Measurements from ENCODE around the gene NKAIN2.
"Not testable (repeated sequence)": the region's sequence is repeated elsewhere in the genome, so short reads cannot be mapped to it uniquely, and the experiment has no call there.

The NKAIN2 gene

DNA sequence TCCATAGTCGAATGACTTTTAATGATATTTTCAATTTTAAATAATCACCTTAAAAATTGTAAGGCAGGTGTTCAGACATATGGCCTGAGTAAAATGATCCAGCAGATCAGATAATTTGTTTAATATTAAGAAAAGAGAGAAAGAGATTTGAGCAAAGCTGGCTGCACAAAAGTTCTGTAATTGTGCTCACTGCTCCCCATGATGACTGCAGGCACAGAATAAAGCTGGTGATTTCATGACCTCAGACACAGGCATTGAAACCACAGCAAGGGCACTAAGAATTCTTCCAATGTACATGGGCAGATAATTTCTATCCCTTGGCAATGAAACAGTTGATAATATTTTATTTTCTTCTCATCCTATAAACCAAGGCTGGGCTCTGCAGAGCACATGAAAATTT lies 553.1 kb downstream of the NKAIN2 start:
- no peak for DNase-seq

DNA sequence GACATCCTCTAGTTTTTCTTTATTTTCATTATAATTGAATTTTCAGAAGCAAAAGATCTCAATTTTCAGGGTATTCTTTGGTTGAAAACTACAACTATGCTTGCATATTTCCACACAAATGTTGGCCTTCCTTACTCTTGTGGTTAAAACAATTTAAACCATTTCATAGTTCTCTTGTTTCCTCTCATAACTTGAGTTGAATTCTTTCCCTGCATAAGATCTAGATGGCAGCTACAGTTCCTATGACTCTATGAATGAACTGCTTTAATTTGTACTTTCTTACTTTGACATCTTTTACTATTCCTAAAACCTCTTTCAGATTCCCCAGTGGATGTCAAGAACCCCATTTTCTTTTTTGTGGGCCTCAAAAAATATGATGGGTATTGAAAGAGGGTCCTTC lies 564.5 kb downstream of the NKAIN2 start:
- no peak for DNase-seq

DNA sequence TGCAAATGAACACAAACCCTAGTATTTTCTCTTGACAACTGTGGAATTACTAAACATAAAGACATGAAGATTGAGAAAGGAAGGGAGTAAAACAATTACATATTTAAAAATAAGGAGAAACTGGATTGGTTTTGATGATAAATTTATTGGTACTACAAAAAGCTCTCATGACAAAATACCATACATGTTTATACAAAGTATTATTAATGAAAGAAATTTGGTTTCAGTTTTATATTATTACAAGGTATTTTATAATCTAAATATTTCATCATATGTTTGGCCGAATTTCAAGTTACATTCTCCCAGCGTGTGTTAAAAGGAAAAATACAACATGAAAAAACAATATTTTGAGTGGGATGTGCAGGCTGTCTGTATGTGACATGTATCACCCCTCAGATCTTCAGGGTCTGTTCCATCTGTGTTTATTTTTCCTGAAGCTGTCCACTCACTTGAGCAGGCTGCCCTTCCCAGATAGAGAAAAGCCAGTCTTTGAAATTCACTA lies 568.4 kb downstream of the NKAIN2 start:
- DNase-seq: no peak

DNA sequence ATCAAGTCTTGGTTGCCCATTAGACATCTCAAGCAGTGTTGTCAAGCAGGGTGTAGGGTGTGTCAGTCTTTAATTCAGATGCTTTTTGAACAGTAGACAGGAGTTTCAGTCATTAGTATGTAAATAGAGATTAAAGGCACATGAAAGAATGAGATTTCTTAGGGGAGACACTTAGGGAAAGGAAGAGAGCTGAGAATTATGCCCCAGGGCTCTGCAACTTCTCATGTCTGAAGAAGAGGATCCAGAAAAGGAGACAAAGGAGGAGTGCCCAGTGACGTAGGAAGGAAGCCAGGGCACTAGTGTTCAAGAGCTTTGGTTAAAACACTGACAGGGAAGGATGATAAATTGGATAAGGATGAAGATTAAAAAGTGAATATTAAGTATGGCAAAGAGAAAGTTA lies 569.7 kb downstream of the NKAIN2 start:
- no peak for DNase-seq

DNA sequence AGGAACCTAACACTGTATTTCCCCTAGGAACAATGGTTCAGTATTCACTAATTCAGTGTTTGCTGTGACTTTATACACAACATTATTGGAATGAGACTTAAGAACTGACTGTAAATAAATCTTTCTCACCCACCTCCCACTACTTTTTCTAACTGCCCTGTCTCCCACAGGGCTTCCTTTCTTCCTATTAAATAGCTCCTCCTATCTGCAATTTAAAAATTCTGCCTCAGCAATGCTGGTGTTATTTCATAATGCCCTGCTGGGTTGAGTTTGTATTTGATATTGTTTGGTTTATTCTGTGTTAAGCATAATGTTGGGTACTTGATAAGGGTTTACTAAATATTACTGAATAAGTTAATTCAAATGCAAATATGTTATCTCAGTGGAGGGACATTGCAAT lies 585.5 kb downstream of the NKAIN2 start:
- DNase-seq: no peak

DNA sequence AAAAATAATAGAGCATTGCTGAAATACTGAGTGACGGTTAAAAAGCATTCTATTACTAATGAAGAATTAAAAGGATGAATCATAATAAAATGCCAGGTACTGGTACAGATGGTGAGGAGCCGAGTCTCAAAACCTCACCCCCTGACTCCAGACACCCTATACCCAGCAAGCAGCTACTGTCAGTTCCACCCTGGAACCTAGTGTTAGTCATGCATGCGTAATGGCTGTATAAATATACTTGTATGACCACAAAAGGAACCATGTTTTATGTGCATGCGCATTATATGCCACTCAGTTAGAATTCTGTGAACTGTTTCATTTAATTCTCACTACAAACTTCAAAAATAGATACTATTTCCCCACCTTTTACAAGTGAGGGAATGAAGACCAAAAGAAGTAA lies 589.9 kb downstream of the NKAIN2 start:
- DNase-seq: no peak

DNA sequence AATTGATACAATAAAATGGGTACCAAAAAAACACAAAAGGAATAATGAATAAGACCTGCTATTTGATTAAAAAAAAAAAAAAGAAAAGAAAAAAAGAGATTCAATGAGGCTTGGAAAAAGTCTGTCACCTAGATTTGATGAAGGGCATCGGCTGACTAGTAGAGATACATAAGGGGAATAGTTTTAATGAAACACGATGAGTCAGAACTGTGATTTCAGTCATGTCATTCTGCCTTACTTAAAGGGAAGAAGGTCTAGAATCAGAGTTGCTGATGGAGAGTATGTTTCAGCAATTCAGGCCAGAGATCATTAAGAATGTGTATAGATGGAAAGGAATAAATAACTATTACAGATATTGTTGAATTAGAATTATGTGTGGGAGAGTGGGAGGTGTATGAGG lies 592.7 kb downstream of the NKAIN2 start:
- no peak for DNase-seq

DNA sequence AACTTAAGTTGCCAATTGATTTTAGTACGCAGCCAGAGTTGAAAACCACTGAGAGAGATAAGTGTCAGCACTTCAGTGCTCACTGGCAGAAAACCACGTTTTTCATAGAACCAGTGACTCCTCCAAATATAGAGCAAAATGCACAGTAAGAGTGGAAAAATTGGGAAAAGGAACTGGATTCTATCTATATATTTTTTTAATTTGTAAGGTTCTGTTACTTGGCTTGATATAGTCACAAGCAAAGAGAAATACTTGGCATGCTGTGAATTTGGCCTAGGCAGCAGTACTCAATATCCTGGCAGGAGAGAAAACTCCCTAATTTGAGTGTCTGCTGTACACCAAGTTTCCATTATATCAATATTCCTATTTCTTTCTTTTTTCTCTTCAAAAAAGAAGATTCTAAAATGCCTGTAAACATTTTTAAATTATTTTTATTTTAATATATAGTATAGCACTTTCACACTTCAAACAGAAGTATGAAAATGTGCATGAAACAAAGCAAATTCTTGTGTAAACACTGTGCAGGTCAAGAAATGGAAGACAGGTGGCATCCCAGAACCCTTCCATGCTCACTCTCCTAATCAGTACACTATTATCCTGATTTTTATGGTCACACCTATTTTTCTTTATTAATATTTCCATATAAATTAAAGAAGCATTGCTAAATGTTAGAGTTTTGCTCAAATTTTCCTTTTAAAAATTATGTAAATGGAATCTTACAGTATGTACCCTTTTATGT lies 596.8 kb downstream of the NKAIN2 start:
- DNase-seq: no peak

DNA sequence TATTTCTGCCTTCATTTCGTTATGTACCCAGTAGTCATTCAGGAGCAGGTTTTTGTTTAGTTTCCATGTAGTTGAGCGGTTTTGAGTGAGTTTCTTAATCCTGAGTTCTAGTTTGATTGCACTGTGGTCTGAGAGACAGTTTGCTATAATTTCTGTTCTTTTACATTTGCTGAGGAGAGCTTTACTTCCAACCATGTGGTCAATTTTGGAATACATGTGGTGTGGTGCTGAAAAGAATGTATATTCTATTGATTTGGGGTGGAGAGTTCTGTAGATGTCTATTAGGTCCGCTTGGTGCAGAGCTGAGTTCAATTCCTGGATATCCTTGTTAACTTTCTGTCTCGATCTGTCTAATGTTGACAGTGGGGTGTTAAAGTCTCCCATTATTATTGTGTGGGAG lies 606.8 kb downstream of the NKAIN2 start:
- not testable (repeated sequence) for DNase-seq

DNA sequence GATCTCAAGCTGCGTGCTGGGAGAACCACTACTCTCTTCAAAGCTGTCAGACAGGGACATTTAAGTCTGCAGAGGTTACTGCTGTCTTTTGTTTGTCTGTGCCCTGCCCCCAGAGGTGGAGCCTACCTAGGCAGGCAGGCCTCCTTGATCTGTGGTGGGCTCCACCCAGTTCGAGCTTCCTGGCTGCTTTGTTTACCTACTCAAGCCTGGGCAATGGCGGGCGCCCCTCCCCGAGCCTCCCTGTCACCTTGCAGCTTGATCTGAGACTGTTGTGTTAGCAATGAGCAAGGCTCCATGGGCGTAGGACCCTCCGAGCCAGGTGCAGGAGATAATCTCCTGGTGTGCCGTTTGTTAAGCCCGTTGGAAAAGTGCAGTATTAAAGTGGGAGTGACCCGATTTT lies 609.0 kb downstream of the NKAIN2 start:
- not testable (repeated sequence) for DNase-seq

DNA sequence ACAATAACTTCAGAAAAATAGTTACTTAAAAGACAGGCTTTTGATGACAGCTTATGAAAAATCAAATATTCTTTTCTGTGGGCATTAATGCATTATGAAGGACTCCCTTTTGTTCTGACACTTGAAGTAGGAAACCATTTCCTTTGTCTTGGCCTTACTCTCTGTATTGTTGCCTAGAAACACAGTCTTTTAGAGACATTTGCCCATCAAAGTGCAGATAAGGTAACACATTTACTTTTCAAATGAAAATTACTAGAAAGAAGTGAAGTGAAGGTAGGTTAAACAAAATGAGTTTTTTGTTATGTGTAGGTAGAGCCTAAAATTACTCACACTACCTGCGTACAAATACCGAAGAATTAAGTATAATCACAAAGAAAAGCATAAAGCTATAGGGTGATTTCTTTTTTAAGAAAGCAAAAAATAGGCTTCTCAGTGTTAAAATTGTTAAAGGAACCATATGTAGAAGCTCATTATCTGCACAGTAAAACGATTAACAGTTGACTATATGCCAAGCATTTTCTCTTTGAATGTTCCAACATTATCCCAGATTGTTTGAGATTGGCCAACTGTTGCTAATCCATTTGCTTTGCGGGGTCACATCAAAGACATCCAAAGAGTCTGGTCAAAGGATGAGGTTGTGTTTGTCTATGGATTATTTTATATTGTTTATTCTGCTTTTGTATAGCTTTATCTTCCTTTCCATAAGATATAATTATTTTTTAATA lies 616.6 kb downstream of the NKAIN2 start:
- DNase-seq: peak; percentile 12

DNA sequence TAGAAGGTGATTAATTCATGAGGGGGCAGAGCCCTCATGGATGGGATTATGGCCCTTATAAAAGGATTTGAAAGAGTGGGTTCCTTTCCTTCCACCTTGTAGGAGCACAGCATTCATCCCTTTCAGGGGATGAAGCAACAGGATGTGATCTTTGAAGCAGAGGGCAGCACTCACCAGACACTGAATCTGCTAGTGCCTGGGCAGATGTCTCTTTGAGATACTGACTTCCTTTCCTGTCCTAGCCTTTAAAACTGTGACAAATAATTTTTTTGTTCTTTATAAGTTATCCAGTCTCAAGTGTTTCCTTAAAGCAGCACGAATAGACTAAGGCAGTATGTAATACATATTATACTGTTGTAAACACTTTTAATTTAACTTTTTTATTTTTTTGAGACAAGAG lies 620.0 kb downstream of the NKAIN2 start:
- no peak for DNase-seq

DNA sequence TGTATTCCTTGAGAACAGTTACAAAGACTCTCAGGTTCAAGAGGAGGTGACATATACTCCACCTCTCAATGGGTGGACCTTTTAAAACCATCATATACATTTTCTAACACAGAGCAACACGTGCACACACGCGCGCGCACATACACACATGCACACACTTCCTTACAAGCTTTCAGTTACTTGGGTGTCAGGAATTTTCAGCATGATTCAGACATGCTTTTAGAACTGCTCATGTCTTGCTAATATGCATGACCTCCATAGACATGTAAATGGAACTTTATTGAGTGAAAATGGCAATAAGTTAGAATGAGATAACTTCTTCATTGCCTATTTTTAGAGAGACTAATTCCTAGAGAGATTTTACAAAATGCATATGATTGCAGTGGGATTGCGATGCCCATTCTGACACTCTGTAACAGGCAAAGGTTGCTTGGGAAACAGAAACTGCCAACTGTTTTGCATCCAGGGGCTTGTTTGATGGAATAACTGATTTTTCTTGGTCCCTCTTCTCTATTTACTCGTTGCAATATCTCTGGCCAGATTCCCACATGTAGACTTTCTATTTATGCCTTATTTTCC lies 627.2 kb downstream of the NKAIN2 start:
- DNase-seq: no peak

DNA sequence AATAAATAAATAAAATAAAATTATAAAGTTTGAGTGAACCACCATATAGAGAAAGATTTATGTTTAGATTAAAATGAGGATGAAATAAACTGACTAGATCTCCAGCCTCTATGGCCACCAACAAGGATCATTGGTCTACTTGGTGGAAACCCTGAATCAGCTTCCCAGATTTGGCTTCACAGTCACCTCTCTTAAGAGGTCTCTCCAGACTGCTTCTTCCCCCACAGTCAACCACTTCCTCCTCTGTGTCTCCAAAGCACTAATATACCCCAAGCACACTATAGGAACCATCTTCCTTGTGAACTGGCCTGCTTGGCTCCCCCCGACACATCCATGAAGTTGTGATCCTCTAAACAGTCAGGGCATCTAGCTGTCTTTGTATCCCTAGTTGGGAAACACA lies 629.0 kb downstream of the NKAIN2 start:
- DNase-seq: no peak

DNA sequence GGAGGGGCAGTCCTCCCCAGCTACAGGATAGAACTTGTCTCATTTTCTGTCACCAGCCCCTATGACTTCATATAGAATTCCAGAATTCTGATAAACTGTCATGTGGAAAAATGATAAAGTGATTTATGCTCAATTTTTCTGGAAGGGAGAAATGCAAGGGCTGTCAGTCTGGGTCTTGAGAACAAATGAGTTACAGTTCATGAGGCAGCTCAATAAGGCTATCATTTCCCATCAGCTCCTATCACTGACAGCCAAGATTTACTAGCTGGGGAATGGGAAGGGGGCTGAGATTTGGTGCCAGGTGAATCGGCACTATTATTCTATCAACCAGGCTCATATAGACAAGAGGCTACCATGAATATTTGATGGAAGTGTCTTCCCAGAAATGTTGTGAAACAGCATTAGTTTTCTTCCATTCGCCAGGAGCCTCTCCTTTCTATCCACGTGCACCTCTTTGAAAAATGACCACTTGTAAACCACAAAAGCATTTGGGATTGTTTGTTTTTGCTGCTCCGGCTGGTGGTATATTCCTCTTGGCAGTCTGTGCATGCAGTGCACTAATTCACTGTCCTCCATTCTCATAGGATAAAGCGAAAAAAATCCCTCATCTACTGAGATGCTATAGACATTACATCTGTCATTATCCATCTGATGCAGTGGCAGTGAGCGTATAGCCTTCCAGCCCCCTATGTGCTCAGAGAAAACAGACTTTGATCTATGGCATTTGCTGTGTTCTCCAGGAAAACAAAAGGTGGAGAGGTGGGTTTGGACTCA lies 629.9 kb downstream of the NKAIN2 start:
- no peak for DNase-seq

DNA sequence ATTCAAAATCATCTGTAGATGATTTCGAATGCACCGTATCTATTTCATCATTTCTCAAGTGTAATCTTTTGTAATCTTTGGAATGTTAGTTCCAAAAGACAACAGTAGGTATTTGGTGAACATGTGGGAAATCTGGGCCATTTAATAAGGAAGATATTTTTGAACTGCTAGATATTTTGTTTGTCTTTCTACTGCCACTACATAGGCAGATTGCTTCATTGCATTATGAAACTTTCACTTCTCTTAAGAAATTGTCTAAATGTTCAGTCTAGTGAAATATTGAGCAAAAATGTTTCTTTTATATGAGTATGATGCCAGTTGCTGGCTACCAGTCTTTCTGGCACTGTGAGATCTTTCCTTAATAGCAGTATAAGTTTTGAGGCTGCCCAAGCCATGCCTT lies 630.8 kb downstream of the NKAIN2 start:
- DNase-seq: no peak

DNA sequence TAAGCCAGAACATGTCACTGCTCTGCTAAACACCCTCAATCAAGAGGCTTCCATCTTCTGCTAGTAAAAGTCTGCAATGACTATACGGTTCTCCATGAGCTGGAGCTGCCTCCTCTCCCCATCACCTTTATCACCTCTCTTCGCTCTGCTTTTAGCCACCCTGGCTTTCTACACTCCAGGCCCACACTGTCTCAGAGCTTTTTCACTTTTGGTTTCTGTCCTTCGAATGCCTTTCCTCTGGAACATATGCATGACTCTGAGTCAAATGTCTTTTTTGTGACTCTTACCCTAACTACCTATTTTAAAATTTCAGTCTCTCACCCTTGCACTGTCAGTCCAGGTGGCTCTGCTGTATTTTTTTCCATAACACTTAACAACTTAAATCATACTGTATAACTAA lies 633.1 kb downstream of the NKAIN2 start:
- DNase-seq: no peak

DNA sequence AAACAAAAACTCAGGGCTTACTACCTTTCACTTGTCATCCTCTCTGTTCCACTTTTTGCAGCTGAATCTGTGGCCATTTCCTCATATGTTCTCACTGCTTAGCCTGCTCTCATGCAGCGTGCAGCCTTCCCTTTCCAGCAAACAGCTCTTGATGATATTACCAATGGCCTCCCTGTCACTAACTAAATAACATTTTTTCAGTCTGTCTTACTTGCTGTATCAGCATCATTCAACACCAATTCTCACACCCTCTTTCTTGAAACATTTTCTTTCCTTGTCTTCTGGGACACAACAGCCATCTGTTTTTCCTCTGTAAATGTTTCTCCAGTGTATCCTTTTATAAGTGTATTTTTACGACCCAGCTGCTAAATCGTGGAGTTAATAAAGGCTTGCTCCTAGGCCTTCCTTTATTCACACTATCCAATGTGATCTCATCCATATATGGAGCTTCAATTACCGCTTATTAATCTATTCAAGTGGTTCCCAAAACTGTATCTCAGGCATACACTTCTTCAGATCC lies 634.9 kb downstream of the NKAIN2 start:
- no peak for DNase-seq

DNA sequence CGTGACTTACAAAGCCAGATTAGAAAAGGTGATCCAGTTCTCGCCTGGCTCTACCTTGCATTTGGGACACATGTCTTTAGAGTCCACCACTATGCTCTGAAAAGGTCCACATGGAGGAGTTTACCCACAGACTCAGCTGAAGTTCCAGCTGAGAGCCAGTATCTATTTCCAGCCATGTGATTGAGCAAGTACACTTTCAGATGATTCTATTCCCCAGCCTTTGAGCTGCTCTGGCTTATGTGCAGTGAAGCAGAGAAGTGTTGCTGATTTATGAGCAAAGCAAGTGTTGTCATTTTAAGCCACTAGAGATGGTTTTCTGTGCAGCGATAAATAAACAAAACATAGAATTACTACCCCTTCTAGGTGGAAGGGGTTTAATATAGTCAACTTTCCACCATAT lies 637.8 kb downstream of the NKAIN2 start:
- DNase-seq: no peak

DNA sequence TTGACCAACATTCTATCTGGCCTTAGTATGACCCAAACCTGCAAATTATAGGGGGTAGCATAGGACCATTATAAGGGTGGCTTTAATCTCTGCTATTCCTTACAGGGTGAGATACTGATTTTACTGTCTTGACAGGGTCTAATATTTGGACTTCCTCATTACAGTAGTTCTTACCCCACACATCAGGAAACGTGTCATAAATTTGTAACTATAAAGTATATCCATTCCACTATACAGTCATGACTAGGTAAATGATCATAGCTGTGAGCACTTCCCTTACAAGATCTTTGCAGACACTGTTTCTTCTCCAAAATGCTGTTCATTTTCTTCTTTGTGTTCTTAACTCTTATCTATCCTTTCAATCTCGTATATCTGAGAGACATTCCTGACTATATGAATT lies 639.9 kb downstream of the NKAIN2 start:
- no peak for DNase-seq

DNA sequence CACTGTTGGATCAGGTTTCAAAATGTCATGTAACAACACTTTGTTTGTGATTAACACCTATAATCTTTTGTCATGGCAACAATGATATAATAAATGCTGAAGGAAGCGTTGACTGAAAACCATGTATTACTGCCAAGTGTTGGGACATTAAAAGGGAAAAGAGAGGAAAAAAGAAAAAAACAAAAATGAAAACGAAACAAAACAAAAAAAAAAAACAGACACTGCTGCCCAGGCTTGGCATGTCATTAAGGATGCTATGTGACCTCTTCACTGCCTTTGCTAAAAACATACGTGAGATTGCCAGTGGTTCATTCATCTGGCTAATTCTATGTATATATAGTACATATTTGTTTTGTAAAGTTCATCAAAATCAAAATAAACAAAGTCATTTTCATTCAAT lies 641.9 kb downstream of the NKAIN2 start:
- no peak for DNase-seq

DNA sequence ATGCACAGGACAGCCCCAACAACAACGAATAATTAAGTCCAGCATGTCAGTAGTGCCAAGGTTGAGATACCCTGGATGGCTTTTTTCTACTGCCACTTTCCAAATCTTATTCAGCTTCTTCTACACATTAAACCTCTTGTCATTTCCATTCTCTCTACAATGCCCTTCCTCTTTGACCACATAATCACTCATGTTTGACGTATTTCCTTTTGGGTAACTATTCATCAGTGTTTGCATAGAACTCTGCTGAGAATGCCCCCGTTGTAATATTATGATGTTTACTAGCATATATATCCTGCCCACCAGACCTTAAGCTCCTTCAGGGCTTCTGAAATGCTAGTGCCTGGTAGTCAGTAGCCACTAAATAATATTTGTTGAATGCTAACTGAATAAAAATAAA lies 643.3 kb downstream of the NKAIN2 start:
- DNase-seq: no peak

DNA sequence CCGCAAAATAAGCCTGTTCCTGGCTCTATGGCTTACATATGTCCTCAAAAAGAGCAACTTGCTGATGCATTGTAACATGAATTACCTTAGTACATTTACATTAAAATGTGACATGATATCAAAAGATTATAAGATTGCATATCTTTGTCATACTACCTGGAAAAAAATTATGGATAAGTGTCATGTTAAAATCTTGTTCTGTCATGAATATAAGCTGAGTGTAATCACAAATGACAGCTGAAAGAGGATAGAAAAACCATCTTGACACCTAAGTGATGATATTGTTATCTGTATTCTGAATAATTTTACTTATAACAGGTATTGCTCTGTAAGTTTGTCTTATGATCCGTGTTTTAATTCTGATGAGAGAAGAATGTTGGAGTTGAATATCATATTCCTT lies 655.6 kb downstream of the NKAIN2 start:
- DNase-seq: no peak

All from NCI-H2081 treated with DMSO at 0.1 percent for 48 hours (cell line).